HG02610 (cell line): Measurements from ENCODE around the gene OTOL1.

Source experiments
- ATAC-seq: cut with Tn5 transposase; IDR thresholded peaks from one replicate; pipeline ENCODE4 v1.9.1; 2021; ENCODE audit warnings: mild to moderate bottlenecking, moderate library complexity; ENCODE audit not compliant: unreplicated experiment

Gene OTOL1

GRCh38 chr3:161496508-161496907, at the start of gene OTOL1:
Gene OTOL1 (plus strand): TSS chr3:161496808. CDS start chr3:161496808, 0 bp downstream.
- ATAC-seq, result no peak

DNA sequence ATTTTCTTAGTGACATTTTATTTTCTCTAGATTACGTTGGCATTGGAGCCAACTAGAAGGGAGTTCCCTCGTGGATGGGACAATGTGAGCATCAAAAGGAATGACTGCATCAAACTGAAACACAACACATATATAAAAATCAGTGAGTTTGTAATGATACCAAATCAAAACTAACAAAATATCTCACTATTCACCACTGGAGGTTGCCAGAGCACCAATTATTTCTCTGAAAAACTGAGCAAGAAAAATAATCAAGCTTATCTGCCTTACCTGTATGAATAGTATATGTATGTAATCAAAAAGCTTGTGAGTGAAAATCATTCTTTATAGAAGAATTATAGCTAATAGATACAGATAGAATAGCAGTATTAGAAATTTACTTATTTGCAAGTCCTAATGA, 46.8 kb upstream of the OTOL1 start:
- ATAC-seq, result no peak

DNA sequence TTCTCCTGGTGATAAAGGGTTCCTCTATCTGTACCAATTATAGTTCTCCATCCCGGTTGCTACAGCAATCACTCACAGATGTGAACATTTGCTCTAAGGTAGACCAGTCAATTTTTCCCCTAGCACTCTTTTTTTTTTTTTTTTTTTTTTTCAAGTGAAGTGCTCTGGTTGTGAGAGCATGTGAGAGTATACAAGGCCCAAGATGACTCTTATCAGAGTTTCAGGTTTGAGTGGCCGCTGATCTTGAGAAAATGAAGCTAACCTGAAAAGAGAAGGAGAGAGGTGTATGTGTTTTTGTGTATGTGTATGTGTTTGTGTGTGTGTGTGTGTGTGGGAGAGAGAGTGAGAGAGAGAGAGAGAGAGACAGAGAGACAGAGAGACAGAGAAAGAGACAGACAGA, 44.4 kb upstream of the OTOL1 start:
- no peak for ATAC-seq

GRCh38 chr3:161454615-161455014, 42.0 kb upstream of the OTOL1 start:
- ATAC-seq, result no peak

DNA sequence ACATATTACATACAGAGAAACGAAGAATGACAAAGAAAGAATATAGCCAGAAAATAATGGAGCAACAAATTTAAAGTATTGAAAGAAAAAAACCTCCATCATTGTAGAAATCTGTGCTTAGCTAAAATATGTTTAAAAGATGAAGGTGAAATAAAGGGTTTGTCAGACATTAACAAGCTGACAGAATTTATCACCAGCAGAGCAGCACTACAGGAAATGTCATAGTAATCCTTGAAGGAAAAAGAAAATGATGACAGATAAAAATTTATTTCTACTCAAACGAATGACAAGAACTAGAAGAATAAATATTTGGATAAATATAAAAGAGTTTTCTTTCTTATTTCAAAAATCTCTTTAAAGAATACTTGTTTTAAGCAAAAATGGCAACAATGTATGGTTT, 40.6 kb upstream of the OTOL1 start:
- ATAC-seq, result no peak

GRCh38 chr3:161462138-161462537, 34.5 kb upstream of the OTOL1 start:
- ATAC-seq, result no peak

DNA sequence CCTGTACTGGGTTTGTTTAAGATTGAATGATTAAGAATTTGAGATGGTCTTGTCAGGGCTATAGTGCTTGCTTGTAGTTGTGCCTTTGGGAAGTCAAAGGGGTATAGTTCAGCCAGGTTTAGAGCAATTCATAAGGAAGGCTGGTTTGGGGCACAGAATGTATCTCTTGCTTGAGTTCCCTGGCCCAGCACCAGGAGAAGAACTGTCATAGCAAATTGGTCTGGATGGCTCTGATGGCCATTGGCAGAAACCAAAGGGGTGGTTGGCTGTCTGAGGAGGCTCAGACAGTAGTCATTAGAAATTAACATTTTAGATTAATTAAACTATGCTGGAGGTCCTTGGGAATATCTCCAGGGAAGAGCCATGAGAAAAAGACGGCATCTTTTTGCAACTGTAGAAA, 25.4 kb upstream of the OTOL1 start:
- no peak for ATAC-seq

DNA sequence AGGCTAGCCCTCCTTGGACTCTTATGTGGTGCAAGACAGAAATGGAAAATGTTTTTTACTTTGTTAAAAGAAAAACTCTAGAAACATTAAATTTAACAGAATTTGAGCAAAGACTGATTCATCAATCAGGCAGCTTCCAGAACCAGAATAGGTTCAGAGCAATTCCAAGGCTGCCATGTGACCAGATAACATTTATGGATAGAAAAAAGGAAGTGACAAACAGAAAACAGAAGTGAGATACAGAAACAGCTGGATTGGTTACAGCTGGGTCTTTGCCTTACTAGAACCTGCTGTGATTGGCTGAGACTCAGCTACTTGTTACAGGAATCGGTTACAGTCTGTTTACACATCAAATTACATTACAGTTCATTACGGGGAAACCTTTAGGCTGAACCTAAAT, 22.5 kb upstream of the OTOL1 start:
- ATAC-seq, result no peak

GRCh38 chr3:161474741-161475140, 21.9 kb upstream of the OTOL1 start:
- no peak for ATAC-seq

GRCh38 chr3:161475206-161475605, 21.4 kb upstream of the OTOL1 start:
- ATAC-seq, result no peak

GRCh38 chr3:161475905-161476304, 20.7 kb upstream of the OTOL1 start:
- no peak for ATAC-seq

DNA sequence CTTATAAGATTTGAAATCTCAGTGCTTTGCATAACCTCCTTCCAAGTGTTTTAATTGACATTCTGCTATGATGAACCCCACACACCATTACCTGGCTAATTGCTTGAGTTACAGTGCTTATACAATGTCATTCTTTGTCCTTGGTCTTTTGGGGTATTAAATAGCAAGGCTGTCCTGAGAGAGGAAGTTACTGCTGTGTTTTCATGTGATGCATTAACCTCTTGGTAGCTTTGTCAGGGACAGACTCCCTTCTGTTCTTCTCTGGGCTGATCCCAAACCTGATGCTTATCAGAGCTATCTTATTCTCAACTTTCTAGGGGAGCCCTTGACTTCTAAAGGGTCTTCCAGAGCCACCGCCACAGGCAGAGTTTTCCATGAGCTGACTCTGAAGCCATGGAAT, 12.4 kb upstream of the OTOL1 start:
- ATAC-seq, result no peak

DNA sequence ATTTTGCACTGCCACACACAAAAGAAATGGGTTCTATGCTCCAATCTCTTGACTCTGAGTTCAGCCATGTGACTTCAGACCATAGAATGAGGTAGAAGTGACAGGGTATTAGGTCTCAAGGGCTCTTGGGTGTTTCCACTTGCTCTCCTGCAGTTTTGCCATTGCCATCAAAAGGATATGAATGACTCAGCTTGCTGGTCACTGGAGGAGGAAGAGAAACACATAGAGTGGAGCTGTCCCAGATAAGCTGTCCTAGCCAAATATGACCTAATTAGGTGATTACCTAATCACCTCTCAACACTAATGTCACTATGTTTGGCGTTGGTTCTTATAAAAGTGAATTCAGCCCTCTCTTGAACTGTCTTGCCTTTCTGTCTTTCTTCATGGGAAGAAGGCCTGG, 8.3 kb upstream of the OTOL1 start:
- peak; percentile 60 for ATAC-seq

- peak; percentile 92 for ATAC-seq
Measured at GRCh38 chr3:161489395-161489794, 7.2 kb upstream of the OTOL1 start.

DNA sequence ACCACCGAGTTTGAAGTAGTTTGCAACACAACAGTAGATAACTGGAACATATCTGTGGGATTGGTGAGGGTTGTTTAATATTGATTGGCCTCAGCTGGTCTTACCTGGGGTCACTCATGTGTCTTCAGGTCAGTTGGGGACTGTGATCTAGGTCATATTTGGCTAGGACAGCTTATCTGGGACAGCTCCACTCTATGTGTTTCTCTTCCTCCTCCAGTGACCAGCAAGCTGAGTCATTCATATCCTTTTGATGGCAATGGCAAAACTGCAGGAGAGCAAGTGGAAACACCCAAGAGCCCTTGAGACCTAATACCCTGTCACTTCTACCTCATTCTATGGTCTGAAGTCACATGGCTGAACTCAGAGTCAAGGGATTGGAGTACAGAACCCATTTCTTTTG, 5.8 kb upstream of the OTOL1 start:
- peak; percentile 66 for ATAC-seq

GRCh38 chr3:161498259-161498921, 1.8 kb downstream of the OTOL1 start:
- ATAC-seq, result no peak

GRCh38 chr3:161500068-161500796, 3.6 kb downstream of the OTOL1 start:
- no peak for ATAC-seq

DNA sequence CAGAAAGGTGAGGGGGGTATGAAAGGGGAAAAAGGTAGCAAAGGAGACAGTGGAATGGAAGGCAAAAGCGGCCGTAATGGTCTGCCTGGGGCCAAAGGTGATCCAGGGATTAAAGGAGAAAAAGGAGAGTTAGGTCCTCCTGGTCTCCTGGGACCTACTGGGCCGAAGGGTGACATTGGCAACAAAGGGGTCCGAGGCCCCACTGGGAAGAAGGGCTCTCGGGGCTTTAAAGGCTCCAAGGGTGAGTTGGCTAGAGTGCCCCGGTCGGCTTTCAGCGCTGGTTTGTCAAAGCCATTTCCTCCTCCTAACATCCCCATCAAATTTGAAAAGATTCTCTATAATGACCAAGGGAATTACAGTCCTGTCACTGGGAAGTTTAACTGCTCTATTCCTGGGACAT, 6.7 kb downstream of the OTOL1 start:
- no peak for ATAC-seq

GRCh38 chr3:161508852-161509477, 12.4 kb downstream of the OTOL1 start:
- ATAC-seq, result peak; percentile 73

- no peak for ATAC-seq
Measured at GRCh38 chr3:161510510-161511260, 14.1 kb downstream of the OTOL1 start.

DNA sequence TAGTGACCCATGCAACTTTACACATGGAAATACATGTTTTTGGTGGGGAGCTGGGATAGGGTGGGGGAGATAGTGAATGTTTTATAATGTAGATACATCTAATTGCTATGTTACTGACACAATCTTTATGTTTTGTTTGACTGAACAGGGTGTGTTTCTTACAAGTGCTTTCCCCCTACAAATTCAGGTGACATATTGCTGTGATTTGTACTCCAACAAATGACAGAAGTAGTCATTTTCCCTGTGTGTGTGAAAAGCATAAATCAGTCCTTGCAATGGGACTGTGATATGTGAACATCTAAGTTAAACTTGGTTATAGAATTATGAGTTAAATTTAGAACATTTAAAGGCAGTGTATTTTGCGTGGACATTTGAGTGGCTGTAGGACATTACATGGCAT, 27.3 kb downstream of the OTOL1 start:
- no peak for ATAC-seq
